H54 (cell line): ENCODE results near the gene HTRA3.

Experiments
- DNase-seq: peaks from one replicate; pipeline ENCODE4 v3.0.0; 2011; ENCODE audit warnings: low spot score, mixed read lengths; ENCODE audit not compliant: insufficient read length
- FAIRE-seq: peaks from 3 replicates; lab custom pipeline; 2011; peaks lifted over from hg19 to GRCh38; lab: Jason Lieb, UNC
- POLR2A ChIP-seq: IDR thresholded peaks from 2 replicates; pipeline ENCODE4 v1.6.1; 2011; ENCODE audit warnings: low read depth, mild to moderate bottlenecking, low read length

Gene HTRA3

GRCh38 chr4:8228319-8229250, 41.0 kb upstream of the HTRA3 start:
- FAIRE-seq (no peak), DNase-seq (peak; percentile 72)
- TF ChIP-seq POLR2A, result no peak

GRCh38 chr4:8229331-8229975, 40.1 kb upstream of the HTRA3 start:
- no peak for FAIRE-seq
- no peak for TF ChIP-seq POLR2A
- DNase-seq, result no peak

GRCh38 chr4:8230033-8230432, 39.5 kb upstream of the HTRA3 start:
- TF ChIP-seq POLR2A, result no peak
- FAIRE-seq, result no peak
- no peak for DNase-seq

GRCh38 chr4:8230891-8231290, 38.7 kb upstream of the HTRA3 start:
- FAIRE-seq (no peak), DNase-seq (no peak)
- no peak for TF ChIP-seq POLR2A

GRCh38 chr4:8231551-8232049, 38.0 kb upstream of the HTRA3 start:
- FAIRE-seq (no peak), DNase-seq (no peak)
- TF ChIP-seq POLR2A, result no peak

- no peak for FAIRE-seq
- TF ChIP-seq POLR2A, result no peak
These were observed 36.8 kb upstream of the HTRA3 start for GRCh38 chr4:8232748-8233147.

GRCh38 chr4:8233672-8234484, 35.7 kb upstream of the HTRA3 start:
- no peak for TF ChIP-seq POLR2A
- no peak for DNase-seq
- no peak for FAIRE-seq

More at GRCh38 chr4:8232748-8233147, 36.8 kb upstream of the HTRA3 start:
- no peak for DNase-seq

- FAIRE-seq, result no peak
- DNase-seq, result no peak
- no peak for TF ChIP-seq POLR2A
These were observed 34.8 kb upstream of the HTRA3 start for GRCh38 chr4:8234715-8235114.

- DNase-seq, result no peak
- no peak for TF ChIP-seq POLR2A
- no peak for FAIRE-seq
These were observed 34.3 kb upstream of the HTRA3 start for GRCh38 chr4:8235224-8235623.

- FAIRE-seq (no peak), DNase-seq (no peak)
- no peak for TF ChIP-seq POLR2A
These were observed 33.9 kb upstream of the HTRA3 start for GRCh38 chr4:8235686-8236085.

GRCh38 chr4:8236106-8236919, 33.2 kb upstream of the HTRA3 start:
- no peak for TF ChIP-seq POLR2A
- FAIRE-seq (no peak), DNase-seq (no peak)

- FAIRE-seq, result no peak
- TF ChIP-seq POLR2A, result no peak
- no peak for DNase-seq
These were observed 32.7 kb upstream of the HTRA3 start for GRCh38 chr4:8236920-8237195.
